HG03280 (cell line): ENCODE results near the gene BORCS6.
"Not testable (repeated sequence)": the region's sequence is repeated elsewhere in the genome, so short reads cannot be mapped to it uniquely, and the experiment has no call there.

Experiments used
- ATAC-seq: cut with Tn5 transposase; IDR thresholded peaks from one replicate; pipeline ENCODE4 v1.9.1; 2021; ENCODE audit warnings: mild to moderate bottlenecking, moderate library complexity; ENCODE audit not compliant: unreplicated experiment

Gene BORCS6

DNA sequence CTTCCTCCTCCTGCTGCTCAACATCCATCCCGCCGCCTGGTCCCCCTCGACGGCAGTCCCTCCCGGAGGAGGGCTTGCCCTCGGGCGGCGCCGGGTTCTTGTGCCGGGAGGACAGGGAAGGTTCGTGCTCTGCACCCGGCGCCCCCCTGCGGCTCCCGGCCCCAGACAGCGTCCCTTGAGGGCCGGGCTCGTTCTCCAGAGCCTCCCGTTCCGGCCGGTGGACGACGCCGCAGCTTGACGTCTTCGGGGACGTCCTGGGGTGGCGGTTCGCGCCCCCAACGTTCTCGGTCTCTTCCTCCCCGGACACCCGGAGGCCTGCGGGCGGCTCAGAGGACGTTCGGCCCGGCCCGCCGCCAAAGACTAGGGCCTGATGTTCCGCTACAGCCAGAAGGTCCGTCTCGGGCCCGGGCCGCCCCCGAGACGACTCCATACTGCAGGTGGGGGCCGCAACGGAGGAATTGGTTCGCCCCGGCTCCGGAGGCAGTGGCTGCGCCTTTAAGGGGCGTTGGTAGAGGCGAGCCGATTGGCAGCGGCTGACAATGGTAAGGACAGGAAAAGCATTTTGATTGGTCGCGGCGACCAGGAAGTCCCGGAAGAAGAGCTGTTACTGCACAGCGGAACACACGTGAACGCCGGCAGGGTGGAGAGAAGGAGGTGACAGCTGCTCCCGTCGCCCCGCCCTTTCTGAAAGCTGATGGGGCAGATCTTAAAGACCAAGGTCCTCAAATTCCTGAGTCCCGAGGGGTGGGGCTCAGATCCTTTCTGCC is at the start of gene BORCS6:
Gene BORCS6, minus strand, starts transcription at position 470 of the 767 bp plus-strand sequence. Its CDS starts 40 bp downstream, at position 430.
- ATAC-seq = peak; percentile 54

DNA sequence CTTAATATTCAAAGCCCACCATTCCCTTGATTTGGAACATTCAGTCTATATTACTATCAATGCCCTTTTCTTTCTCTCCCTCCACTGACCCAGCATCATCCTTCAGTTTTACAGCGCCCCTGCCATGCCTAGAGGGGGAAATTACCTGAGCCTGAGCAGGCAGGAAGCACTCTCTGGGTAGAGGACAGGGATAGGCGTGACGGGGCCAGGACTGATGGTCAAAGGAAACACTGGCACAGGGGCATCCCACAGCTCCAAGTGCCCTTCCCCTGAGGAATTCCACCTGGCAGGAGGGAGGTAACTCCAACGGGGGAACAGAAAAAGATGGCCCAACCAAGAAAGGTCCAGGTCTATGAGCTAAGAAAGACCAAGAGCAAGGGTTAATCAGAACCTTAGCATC is 47.9 kb upstream of the BORCS6 start:
- ATAC-seq = no peak

DNA sequence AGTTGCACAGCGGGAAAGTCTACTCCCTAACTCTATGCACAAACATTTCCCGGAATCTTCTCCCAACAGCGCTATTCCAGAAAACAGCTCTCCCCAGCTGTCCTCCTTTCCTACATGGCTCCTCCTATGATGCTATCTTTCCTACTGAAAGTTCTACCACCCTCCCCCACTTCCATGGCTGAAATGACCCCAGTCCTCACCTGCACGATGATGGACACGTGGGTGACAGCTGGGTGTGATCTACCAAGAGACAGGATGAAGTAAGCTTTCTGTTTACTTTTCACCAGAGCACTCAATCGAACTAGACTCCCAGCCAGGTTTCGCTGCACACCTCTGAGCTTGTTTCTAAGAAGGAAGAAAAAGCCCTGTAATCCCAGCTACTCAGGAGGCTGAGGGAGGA is 47.2 kb upstream of the BORCS6 start:
- no peak for ATAC-seq

DNA sequence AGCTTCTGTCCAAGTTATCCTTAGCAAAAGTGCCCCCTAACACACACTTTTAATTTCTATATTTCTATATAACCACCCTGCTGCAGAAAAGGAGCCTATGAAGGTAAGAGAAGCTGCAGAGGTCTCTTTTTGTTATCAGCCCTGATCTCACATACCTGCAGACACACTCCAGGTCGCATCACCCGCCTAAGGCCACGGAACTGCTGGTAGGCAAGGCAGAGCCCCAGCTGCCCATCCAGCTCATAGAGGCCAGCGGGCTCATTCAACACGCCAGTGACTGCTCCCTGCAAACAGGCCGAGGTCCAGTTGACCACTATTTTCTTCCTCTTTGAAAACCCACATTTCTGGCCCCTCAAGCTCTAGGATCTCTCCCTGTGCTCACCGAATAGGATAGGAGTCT is 45.7 kb upstream of the BORCS6 start:
- ATAC-seq = no peak

DNA sequence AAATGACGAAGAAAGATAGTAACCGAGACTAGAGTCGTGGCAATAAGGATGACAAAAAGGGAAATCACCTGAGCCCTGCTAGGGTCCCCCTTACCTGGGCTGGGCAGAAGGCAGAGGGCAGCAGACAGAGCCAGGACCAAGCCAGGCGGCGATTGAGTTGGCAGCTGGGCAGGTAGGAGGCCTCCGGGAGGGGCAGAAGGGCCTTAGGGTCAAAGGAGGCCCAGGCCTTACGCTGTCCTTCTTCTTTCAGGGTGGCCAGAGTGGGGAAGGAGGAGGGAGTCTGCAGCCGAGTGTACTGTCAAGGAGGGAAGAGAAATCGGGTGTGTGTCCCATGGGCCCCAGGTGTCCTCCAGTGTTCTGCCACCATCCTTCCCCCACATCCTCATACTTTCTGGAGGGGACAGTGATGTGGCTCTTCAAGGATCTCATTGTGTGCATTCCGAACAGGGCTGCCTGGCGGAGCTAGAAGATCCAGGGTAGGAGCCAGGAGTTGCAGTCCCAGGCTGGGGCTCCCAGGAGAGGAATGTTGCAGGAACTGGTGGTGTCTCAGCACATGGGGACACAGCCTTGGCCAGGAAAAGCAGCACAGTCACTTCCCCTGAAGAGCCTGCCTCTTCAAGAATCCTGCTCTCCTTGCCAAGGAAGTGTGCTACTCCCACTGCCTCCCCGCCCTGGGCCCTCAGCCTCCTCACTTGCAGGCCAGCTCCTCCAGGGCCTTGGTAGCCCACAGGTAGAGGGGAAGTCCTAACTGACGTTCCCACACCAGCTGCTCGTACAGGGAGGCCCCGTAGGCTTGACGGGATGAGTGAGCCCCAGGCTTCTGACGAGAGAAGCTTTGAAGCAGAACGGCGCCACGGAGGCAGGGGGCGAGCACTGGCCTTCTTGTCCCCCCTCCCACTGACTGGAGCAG is 44.6 kb upstream of the BORCS6 start:
- no peak for ATAC-seq

DNA sequence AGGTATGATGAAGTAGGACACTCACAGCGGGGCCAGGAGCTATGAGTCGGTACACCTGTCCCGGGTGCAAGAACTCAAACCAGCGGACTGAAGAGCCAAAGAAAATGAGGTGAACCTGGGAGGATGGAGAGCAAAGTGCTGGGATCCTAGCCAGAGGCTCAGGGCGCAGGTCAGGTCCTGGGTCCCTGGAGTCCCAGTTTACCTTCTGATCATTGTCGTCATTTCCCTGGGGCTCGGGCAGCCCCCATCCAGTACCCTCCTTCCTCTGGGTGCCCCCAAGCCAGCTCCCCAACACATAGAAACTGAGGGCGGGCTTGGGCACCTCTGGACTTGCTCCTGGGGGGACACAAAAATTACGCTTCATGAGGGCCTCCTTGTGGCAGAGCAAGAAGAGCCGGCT is 41.7 kb upstream of the BORCS6 start:
- no peak for ATAC-seq

DNA sequence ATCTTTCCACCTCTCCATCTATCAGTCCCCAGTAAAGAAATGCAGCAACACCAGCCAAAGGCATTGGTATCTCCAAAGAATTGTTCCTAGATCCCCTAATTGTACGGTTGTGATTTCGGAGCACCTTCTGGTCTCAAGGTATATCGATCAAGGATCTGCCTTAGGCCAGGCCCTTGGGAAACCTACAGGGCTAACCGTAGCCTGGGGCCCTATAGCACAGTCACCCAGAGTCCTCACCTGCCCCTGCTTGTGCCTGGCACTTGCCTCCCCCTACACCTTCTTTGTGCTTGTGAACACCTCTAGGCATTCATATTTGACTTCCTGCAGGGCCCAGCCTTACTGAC is 37.2 kb upstream of the BORCS6 start:
- ATAC-seq = no peak

DNA sequence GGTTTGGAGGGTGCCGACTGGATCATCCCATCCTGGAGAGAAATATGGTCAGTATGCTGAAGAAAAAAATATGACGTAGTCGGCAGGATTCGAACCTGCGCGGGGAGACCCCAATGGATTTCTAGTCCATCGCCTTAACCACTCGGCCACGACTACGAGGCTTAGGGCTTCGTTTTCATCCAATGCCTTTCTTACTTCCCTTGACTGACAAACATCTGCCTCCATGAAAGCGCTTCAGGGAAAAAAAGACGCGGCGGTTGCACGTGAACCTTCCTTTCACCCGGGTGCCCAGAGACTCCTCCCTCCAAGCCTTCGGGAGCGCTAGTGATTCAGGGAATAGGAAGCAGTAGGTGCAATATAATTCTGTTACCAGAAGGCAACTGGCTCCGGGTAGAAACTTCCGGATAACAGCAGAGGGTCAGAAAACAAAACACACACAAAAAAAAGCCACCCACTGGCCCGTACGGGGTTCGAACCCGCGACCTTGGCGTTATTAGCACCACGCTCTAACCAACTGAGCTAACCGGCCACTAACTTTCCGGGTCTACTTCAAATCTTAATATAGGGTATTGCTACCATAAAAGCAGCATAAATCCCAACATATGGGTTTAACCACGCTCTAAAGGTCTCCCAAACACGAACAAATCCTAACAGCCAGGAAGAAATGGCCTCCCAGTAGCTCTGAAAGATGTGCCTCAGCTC is 36.7 kb upstream of the BORCS6 start:
- ATAC-seq = no peak

DNA sequence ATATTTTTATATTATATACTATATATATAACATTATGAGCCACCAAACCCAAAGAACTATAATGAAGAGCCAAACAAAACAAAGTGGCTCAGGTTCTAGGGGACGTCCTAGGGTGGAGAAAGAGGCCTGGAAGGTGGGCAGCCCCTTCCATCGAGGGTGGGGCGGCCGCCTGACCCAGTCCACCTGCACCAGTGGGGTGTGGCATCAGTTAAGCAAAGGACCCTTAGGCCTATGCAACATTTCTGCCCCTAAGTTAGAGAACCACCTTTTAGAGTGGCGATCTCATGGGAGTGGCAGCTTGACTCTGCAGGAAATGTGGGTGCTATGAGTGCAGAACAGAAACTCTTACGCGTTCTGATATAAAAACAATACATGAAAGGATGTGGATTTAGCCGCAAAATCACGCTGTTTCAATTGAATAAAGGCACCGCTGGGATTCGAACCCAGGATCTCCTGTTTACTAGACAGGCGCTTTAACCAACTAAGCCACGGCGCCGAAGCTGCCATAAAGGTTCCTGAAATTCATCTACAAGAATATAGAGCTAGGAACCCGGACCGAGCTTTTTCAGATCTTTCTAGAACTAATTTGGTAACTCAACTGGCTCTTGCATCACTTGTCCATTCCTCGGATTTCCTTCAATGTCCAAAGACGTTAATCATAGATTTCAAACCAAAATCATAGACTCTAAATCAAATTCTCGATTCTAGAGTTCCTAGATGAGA is 36.0 kb upstream of the BORCS6 start:
- ATAC-seq = no peak

DNA sequence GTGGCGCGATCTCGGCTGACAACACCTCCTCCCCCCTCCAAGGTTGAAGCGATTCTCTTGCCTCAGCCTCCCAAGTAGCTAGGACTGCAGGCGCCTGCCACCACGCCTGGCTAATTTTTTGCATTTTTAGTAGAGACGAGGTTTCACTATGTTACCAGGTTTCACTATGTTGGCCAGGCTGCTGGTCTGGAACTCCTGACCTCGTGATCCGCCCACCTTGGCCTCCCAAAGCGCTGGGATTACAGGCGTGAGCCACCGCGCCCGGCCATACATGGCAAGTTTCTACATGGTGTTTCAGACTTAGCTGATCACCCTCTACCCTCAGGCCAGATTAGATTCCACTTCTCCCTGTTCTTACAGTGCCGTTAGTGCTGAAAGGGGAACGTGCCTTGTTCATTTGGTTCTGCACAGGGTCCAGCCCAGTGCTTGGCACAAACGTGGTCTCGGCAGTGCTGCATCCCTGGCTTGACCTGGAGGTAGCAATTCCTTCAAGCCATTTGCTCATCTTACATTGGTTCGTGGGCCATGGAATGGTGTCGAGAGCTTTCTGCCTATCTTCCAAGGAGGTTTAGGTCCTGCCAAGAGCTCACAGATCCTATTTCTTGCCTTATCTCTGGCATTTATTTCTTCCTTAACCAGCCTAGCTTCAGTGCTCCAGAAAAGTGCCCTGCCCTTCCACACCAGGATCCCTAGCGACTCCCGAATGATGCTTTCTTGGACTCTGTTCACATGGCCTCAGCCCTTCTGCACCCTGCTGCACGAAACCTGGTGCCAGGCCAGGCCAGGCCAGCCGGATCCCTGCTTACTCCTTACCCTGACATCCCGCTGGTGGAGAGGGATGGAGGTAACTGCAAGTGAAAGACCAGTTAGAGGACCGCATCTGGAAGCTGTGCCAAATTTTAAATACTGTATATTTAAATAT is 35.2 kb upstream of the BORCS6 start:
- ATAC-seq = no peak

DNA sequence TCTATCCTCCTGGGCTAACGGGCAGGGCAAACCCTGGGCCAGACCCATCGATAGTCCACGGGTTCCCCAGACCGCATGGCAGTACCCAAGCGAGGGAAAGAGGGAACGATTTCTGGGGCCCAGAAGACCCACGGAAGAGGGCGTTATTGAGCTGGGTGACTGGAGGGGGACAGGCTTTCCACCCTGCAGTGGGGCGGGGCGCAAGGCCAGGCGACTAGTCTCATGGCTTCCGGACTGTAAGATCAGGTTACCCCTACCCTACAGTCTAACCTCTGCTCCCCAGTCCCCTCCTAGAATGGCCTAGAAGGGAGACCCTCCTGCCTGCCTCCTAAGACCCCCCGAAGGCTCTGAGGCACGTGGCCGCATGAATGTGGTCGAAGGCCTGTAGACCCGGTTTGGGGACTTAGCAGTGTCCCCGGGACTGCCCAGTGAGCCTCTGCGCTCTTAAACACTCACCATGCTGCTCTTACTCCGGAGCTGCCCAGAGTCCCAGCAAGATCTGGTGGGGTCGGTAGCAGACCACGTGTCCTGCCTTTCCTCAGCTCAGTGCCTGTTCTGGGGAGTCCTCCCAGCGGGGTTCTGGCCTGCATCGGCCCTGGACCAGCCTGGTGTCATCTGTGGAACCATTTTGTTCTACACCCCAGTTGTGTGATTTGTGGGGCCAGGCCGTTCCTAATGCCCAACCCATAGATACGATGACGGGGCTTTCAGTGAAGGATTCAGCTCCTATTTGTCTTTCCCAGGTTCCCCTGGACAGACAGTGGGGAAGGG is 33.6 kb upstream of the BORCS6 start:
- peak; percentile 10 for ATAC-seq

DNA sequence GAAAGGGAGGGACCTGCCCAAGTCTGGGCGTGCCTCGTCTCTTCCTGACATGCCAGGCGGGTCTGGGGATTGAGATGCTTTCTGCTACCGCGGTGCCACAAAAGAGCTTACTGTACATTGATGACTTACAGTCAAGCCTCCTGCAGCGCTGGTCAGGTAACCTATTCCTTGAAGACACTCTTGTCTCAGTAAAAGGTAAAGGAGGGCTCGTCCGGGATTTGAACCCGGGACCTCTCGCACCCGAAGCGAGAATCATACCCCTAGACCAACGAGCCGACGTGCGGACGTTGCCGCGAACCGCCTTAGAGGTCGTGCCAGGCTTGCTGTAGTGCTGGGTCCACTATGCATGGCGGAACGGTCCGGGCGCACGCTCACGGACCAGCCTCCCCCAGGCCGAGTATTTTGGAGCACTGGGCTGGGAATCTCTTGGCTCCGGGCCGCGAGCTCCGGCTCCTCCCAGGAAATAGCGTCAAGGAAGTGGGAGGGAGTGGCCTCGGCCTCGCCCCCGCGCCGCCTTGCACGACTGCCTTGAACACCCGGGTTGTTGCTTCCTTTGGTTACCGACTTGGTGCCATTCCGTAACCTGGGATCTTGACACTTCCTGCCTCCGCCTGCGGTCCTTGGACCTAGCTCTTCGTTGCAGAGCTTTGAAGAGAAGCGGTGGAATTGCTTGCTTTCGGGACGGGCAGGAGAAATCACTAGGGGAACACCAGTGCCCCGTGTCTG is 32.8 kb upstream of the BORCS6 start:
- ATAC-seq = peak; percentile 36

DNA sequence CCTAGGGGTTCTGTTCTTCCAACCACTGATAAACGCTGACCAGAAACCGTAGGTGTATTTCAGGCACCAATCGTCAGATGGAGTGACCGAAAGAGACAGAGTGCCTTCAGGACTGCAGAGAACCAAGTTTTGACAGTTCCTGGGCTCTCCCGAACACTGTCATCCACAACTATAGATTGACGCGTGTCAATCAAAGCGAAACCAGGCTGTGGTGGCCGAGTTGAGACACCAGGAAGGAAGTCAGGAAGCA is 32.3 kb upstream of the BORCS6 start:
- peak; percentile 19 for ATAC-seq

DNA sequence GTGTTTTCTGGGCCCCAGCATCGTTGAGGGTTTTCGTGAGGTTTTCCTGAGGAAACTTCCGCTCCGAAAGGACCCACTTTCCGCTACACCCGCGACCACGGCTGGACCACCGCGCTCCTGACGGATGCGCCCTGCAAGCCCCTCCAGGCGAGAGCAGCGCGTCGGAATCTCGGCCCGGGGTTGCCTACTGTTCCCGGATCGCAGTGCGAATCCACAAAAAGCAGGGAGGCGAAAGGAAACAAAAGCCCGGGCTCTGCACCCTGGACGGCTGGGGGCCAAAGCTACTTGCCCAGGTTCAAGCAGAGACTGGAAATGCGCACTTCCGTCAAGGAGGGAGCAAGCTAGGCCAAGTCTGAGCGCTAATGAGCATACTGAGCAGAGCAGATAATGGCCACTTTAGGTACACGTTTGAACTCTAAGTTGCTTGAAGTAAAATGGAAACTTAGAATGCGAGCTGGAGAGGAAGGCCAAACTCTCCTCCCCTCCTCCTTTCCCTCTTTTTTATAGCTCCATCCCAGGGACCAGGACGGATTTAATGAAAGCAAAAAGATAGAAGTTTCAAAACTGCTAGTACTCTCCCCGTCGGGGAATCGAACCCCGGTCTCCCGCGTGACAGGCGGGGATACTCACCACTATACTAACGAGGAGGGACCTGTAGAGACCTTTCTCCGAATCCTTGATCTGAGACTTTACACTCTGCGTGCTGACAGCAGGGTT is 31.8 kb upstream of the BORCS6 start:
- peak; percentile 41 for ATAC-seq

DNA sequence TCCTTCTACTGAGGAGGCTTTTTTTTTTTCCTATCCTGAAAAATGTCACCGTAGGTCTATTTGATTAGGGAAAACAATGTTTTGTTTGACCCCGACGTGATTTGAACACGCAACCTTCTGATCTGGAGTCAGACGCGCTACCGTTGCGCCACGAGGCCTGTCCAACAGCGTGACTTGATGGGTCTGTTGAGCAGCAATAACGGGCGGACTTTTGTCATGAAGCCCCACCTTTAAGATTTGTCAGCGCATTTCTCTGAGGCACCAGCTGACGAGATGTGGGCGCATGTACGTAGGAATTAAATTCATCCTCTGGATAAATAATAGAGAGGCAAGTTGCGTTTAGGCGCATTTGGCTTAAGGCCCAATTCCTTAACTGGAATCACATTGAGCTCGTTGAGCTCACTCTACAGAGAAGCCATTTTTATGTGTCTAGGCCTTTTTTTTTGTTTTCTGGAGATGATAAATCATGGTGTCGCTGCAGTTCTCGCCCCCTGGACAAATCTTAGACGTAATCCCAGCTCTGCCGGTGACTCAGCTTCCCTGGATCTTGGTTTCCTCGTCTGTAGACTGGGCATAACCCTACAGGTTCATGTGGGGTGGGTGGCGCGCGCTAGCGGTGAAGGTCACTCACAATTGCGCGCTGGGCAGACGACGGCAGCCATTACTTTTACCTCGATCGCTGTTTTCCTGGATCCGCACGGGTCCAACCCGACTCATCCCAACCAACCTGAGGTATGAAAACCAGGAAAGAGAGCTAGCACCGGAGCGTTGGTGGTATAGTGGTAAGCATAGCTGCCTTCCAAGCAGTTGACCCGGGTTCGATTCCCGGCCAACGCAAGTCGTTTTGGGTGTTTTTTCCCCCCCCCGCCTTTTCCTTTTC is 31.0 kb upstream of the BORCS6 start:
- ATAC-seq = peak; percentile 25

DNA sequence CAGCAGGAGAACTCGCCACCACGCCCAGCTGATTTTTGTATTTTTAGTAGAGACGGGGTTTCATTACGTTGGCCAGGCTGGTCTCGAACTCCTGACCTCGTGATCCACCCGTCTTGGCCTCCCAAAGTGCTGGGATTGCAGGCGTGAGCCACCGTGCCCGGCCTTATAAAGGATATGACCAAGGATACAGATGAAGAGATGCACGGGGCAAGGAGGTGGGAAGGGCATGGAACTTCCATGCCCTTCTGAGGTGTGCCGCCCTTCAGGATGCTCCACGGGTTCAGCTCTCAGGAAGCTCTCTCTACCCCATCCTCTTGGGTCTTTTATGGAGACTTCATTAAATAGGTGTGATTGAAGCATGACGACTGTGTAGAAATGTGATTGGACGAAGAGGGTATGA is 24.0 kb upstream of the BORCS6 start:
- ATAC-seq = not testable (repeated sequence)
